C4-2B (cell line): ENCODE results near the gene FCER1G.

ENCODE experiments used
- CTCF ChIP-seq: fragments of 450-650 bp; conservative IDR thresholded peaks from 2 replicates; pipeline ENCODE4 v1.5.1; 2017; ENCODE audit warnings: mild to moderate bottlenecking
- ZFX ChIP-seq: fragments of 450-650 bp; IDR thresholded peaks from 2 replicates; pipeline ENCODE4 v1.6.1; 2017

- TF ChIP-seq CTCF: no peak
- TF ChIP-seq ZFX: no peak
Measured at GRCh38 chr1:161223805-161224694, 9.0 kb downstream of the FCER1G start.
